ENCODE data around the gene NTMT2. TPM values are rescaled to one million over a fixed set of nuclear protein-coding genes. Genes with fewer than 3 reads are reported as not detected.
"Not testable (repeated sequence)": the region's sequence is repeated elsewhere in the genome, so short reads cannot be mapped to it uniquely, and the experiment has no call there.

NTMT2 gene
- total RNA-seq, 2 experiments from 2014 or later, result not detected

GRCh38 chr1:170155055-170155454 lies 9.3 kb downstream of the NTMT2 start:
- ChIA-PET POLR2A (no interaction called here), CTCF (no interaction called here)

- CTCF ChIA-PET, result no interaction called here
- POLR2A ChIA-PET, result no interaction called here
These were observed 10.8 kb downstream of the NTMT2 start for GRCh38 chr1:170156594-170156993.

- CTCF ChIA-PET, result no interaction called here
- POLR2A ChIA-PET, result no interaction called here
These were observed 12.1 kb downstream of the NTMT2 start for GRCh38 chr1:170157820-170158219.

- CTCF ChIA-PET, result no interaction called here
- POLR2A ChIA-PET, result no interaction called here
These were observed 16.9 kb downstream of the NTMT2 start for GRCh38 chr1:170162459-170163246.

GRCh38 chr1:170164103-170164763 lies 18.5 kb downstream of the NTMT2 start:
- POLR2A ChIA-PET, result no interaction called here
- CTCF ChIA-PET, result no interaction called here

GRCh38 chr1:170166518-170167180 lies 20.9 kb downstream of the NTMT2 start:
- ChIA-PET CTCF (interaction anchor here (0.7 kb wide), 1 partner anchor 139 kb away, joined by 5 read pairs; no protein-coding TSS in a partner anchor), POLR2A (no interaction called here)

- CTCF ChIA-PET, result interaction anchor here (0.6 to 0.7 kb wide), 2 partner anchors 815 to 1149 kb away, joined by 3 read pairs; no protein-coding TSS in a partner anchor
- POLR2A ChIA-PET, result no interaction called here
These were observed 22.5 kb downstream of the NTMT2 start for GRCh38 chr1:170168265-170168664.

GRCh38 chr1:170170513-170170912 lies 24.8 kb downstream of the NTMT2 start:
- CTCF ChIA-PET, result not testable (repeated sequence)

GRCh38 chr1:170174395-170174794 lies 28.6 kb downstream of the NTMT2 start:
- POLR2A ChIA-PET, result no interaction called here
- CTCF ChIA-PET, result interaction anchor here (0.7 kb wide), 1 partner anchor 97 kb away, joined by 3 read pairs; no protein-coding TSS in a partner anchor

More at GRCh38 chr1:170170513-170170912, 24.8 kb downstream of the NTMT2 start:
- POLR2A ChIA-PET, result not testable (repeated sequence)

GRCh38 chr1:170175041-170175440 lies 29.3 kb downstream of the NTMT2 start:
- ChIA-PET POLR2A (no interaction called here), CTCF (interaction anchor here (0.7 kb wide), 1 partner anchor 98 kb away, joined by 3 read pairs; no protein-coding TSS in a partner anchor)

GRCh38 chr1:170175484-170175883 lies 29.7 kb downstream of the NTMT2 start:
- POLR2A ChIA-PET, result no interaction called here
- CTCF ChIA-PET, result no interaction called here

GRCh38 chr1:170176772-170177171 lies 31.0 kb downstream of the NTMT2 start:
- ChIA-PET POLR2A (no interaction called here), CTCF (no interaction called here)

- ChIA-PET CTCF (no interaction called here), POLR2A (no interaction called here)
These were observed 36.7 kb downstream of the NTMT2 start for GRCh38 chr1:170182442-170182841.

GRCh38 chr1:170192546-170192945 lies 46.8 kb downstream of the NTMT2 start:
- ChIA-PET CTCF (no interaction called here), POLR2A (no interaction called here)

- ChIA-PET POLR2A (no interaction called here), CTCF (no interaction called here)
These were observed 48.7 kb downstream of the NTMT2 start for GRCh38 chr1:170194451-170194850.

- ChIA-PET CTCF (no interaction called here), POLR2A (no interaction called here)
These were observed 50.9 kb downstream of the NTMT2 start for GRCh38 chr1:170196490-170197236.

- CTCF ChIA-PET, result no interaction called here
- POLR2A ChIA-PET, result no interaction called here
These were observed 52.3 kb downstream of the NTMT2 start for GRCh38 chr1:170198090-170198489.

- ChIA-PET CTCF (no interaction called here), POLR2A (no interaction called here)
These were observed 52.8 kb downstream of the NTMT2 start for GRCh38 chr1:170198584-170198983.

- ChIA-PET POLR2A (no interaction called here), CTCF (no interaction called here)
These were observed 54.4 kb downstream of the NTMT2 start for GRCh38 chr1:170200161-170200560.
